Lower leg skin (tissue), 3 donors: ENCODE data around the gene TBC1D12.

Experiments used
- CTCF ChIP-seq, 3 donors: fragments of 450-650 bp; IDR thresholded peaks; one replicate each; pipeline ENCODE4 v1.5.1; 2016; ENCODE audit warnings: antibody characterized with exemption in 3 of 3, mild to moderate bottlenecking in 3 of 3, moderate library complexity in 2 of 3
- POLR2A ChIP-seq, 2 donors: fragments of 450-650 bp; IDR thresholded peaks; one replicate each; pipeline ENCODE4 v1.6.1; 2016 to 2017; ENCODE audit warnings: antibody characterized with exemption in 2 of 2, mild to moderate bottlenecking in 1 of 2, moderate library complexity in 1 of 2

- no peak for TF ChIP-seq CTCF (IDR thresholded peaks at IDR 0.05)
- TF ChIP-seq POLR2A (IDR thresholded peaks at IDR 0.05) = no peak
Observed at GRCh38 chr10:94533027-94533426, 130.7 kb downstream of the TBC1D12 start.
